WERI-Rb-1 (cell line): ENCODE data around the gene FUCA1.
A peak's percentile ranks its signal among the peaks of the same experiment; 100 is the strongest.
"Not testable (repeated sequence)": the region's sequence is repeated elsewhere in the genome, so short reads cannot be mapped to it uniquely, and the experiment has no call there.

Experiments used
- DNase-seq: peaks from one replicate; pipeline ENCODE4 v3.0.0-alpha.2; 2020
- H3K27ac ChIP-seq: fragments of 250-450 bp; sonication (Bioruptor Pico); 2 replicates; pipeline ENCODE4 v1.5.1; 2020; ENCODE audit warnings: mild to moderate bottlenecking, moderate library complexity
- H3K27me3 ChIP-seq: fragments of 250-450 bp; sonication (Bioruptor Pico); 2 replicates; pipeline ENCODE4 v1.5.1; 2021; ENCODE audit warnings: mild to moderate bottlenecking, low read depth, moderate library complexity; ENCODE audit not compliant: insufficient read depth, severe bottlenecking
- H3K36me3 ChIP-seq: fragments of 250-450 bp; sonication (Bioruptor Pico); 2 replicates; pipeline ENCODE4 v1.5.1; 2020; ENCODE audit warnings: mild to moderate bottlenecking, moderate library complexity
- H3K4me3 ChIP-seq: 2 replicates; pipeline ENCODE4 v1.5.1; 2011; ENCODE audit warnings: low read depth, mild to moderate bottlenecking, control low read depth, low read length
- H3K9me3 ChIP-seq: fragments of 250-450 bp; sonication (Bioruptor Pico); 2 replicates; pipeline ENCODE4 v1.5.1; 2021; ENCODE audit warnings: mild to moderate bottlenecking, moderate library complexity; ENCODE audit not compliant: severe bottlenecking
- TF ChIP-seq, protein P1 (sequence below): IDR thresholded peaks from 2 replicates; pipeline ENCODE4 v1.5.1; 2011; ENCODE audit warnings: low read depth, mild to moderate bottlenecking, control low read depth, inconsistent platforms, low read length

FUCA1 gene

DNA sequence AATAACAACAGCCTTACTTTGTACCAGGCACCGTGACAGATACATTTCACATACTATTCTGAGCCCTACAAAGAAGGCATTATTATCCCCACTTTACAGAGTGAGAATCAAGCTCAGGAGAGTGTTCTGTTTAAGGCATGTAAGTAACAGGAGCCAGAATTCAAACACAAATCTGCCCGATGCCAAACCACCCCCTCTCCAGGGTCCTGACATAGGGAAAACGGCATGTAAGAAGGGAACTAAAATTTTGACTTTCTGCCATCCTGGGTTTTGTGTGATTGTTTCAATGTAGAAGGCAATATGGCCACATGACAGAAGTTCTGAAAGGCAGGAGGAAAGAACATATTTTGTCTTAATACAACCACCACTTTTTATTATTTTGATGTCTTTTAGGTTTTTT, 5.5 kb downstream of the FUCA1 start:
- Histone ChIP-seq H3K36me3 (peaks cover 31% of the 10 kb centered on the region), H3K9me3 (no peaks in the 10 kb centered on the region), H3K4me3 (no peak overlapping the region), H3K27ac (no peak overlapping the region), H3K27me3 (no peaks in the 10 kb centered on the region)
- DNase-seq, result no peak
- TF ChIP-seq, protein P1, sequence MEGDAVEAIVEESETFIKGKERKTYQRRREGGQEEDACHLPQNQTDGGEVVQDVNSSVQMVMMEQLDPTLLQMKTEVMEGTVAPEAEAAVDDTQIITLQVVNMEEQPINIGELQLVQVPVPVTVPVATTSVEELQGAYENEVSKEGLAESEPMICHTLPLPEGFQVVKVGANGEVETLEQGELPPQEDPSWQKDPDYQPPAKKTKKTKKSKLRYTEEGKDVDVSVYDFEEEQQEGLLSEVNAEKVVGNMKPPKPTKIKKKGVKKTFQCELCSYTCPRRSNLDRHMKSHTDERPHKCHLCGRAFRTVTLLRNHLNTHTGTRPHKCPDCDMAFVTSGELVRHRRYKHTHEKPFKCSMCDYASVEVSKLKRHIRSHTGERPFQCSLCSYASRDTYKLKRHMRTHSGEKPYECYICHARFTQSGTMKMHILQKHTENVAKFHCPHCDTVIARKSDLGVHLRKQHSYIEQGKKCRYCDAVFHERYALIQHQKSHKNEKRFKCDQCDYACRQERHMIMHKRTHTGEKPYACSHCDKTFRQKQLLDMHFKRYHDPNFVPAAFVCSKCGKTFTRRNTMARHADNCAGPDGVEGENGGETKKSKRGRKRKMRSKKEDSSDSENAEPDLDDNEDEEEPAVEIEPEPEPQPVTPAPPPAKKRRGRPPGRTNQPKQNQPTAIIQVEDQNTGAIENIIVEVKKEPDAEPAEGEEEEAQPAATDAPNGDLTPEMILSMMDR, result no peak

DNA sequence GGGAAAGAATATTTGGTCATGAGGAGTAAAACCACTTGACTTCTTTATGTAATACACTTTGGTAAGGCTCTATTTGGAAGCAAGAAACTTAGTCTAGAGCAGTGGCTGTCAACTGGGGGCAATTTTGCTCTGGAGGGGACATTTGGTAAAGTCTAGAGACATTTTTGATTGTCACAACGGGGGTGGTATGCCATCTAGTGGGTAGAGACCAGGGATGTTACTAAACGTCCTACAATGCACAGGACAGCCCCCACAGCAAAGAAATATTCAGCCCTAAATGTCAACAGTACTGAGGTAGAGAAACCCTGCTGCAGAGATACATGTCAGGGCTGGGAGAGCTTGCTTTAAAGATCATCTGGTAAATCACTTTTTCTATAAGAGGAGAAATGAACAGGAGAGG, 13.5 kb downstream of the FUCA1 start:
- Histone ChIP-seq H3K27ac (no peak overlapping the region), H3K4me3 (no peak overlapping the region), H3K9me3 (no peaks in the 10 kb centered on the region), H3K36me3 (peaks cover 9% of the 10 kb centered on the region), H3K27me3 (no peaks in the 10 kb centered on the region)
- TF ChIP-seq, protein P1, result peak; percentile 39
- peak; percentile 18 for DNase-seq

DNA sequence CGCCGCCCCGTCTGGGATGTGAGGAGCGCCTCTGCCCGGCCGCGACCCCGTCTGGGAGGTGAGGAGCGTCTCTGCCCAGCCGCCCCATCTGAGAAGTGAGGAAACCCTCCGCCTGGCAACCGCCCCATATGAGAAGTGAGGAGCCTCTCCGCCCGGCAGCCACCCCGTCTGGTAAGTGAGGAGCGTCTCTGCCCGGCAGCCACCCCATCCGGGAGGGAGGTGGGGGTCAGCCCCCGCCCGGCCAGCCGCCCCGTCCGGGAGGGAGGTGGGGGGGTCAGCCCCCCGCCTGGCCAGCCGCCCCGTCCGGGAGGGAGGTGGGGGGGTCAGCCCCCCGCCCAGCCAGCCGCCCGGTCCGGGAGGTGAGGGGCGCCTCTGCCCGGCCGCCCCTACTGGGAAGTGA, 15.0 kb downstream of the FUCA1 start:
- not testable (repeated sequence) for H3K27me3 ChIP-seq, H3K27ac ChIP-seq, H3K4me3 ChIP-seq, H3K9me3 ChIP-seq, DNase-seq, H3K36me3 ChIP-seq

DNA sequence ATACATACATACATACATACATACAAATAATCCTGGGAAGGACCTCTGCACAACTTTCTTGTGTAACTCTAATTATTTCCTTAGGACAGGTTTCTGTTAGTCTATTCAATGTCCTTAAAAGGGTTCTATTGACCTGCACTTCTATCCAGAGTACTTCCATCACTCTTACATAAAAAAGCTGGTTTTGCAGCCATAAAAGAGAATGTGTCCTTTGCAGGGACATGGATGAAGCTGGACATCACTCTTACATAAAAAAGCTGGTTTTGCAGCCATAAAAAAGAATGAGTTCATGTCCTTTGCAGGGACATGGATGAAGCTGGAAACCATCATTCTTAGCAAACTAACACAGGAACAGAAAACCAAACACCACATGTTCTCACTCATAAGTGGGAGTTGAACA, 16.7 kb downstream of the FUCA1 start:
- H3K27ac ChIP-seq, DNase-seq, H3K9me3 ChIP-seq, H3K27me3 ChIP-seq, H3K4me3 ChIP-seq: not testable (repeated sequence)
- H3K36me3 ChIP-seq, result peaks cover 19% of the 10 kb centered on the region

DNA sequence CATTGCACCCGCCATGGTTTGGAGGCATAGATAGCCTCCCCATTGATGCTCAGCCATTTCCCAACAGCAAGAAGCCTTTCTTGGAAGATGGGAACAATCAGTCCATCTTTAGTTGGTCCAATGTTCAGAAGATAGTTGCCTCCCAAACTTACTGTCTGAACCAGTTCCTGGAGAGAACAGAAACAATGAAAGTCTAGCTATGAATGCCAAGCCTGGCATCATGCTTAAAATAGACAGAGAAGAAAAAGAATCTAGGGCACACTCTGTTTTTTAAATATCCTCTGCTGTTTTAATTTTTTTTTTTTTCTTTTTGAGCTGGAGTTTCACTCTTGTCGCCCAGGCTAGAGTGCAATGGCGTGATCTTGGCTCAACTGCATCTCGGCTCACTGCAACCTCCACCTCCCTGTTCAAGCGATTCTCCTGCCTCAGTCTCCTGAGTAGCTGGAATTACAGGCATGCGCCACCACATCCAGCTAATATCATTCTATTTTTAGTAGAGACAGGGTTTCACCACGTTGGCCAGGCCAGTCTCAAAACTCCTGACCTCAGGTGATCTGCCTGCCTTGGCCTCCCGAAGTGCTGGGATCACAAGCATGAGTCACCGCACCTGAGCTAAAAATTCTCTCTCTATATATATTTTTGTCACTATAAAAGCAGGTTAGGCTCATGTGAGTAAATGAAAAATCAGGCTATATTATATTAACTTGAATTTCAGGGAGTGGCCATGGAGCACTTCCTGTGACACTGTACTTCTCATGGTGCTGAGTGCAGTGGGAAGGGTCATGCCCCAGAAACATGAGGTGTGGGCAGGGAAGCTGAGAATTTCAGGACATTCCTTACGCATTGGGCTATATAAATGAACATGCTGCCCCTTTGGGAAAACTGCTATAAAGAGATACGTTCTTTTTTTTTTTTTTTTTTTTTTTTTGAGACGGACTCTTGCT, 19.1 kb downstream of the FUCA1 start:
- no peaks in the 10 kb centered on the region for H3K27me3 ChIP-seq
- no peak overlapping the region for H3K4me3 ChIP-seq
- DNase-seq, result no peak
- no peak overlapping the region for H3K27ac ChIP-seq
- no peaks in the 10 kb centered on the region for H3K9me3 ChIP-seq
- TF ChIP-seq, protein P1, result no peak
- H3K36me3 ChIP-seq, result peaks cover 29% of the 10 kb centered on the region

DNA sequence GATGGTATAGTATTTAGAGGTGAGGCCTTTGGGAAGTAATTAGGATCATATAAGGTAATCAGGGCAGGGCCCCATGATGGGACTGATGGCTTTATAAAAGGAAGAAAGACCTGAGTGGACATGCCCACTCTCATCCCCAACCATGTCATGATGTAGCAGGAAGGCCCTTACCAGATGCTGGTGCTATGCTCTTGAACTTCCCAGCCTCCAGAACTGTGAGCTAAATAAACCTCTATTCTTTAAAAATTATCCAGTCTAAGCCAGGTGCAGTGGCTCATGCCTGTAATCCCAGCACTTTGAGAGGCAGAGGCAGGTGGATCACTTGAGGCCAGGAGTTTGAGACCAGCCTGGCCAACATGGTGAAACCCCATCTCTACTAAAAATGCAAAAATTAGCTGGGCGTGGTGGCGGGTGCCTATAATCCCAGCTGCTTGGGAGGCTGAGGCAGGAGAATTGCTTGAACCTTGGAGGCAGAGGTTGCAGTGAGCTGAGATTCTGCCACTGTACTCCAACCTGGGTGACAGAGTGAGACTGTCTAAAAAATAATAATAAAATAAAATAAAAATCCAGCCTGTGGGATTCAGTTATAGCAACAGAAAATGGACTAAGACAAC, 20.5 kb downstream of the FUCA1 start:
- H3K27me3 ChIP-seq, H3K4me3 ChIP-seq: not testable (repeated sequence)
- peaks cover 29% of the 10 kb centered on the region for H3K36me3 ChIP-seq

DNA sequence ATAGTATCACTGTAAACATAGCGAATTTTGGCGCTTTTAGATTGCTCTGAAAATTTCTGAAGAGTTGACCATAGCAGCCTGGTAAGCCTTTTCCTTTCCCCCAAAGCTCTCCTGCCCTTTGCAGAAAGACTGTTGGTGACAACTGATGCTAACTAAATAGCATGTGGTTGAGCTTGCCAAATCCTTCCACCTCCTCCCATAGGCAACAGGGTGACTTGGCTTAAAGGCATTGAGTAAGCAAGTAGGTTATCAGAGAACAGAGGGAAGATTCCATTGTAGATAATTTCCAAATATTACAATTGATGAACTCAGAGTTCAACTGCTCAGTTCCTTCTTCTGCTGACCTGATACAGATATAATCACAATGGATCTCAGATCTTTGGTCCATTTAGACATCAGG, 22.9 kb downstream of the FUCA1 start:
- peaks cover 29% of the 10 kb centered on the region for H3K36me3 ChIP-seq
- TF ChIP-seq, protein P1, result no peak

More for the DNA sequence above, 20.5 kb downstream of the FUCA1 start:
- H3K27ac ChIP-seq, H3K9me3 ChIP-seq, DNase-seq: not testable (repeated sequence)

More for the DNA sequence above, 22.9 kb downstream of the FUCA1 start:
- H3K27me3 ChIP-seq, result no peaks in the 10 kb centered on the region
- no peak overlapping the region for H3K27ac ChIP-seq
- DNase-seq, result no peak
- H3K9me3 ChIP-seq, result no peaks in the 10 kb centered on the region
- no peak overlapping the region for H3K4me3 ChIP-seq
